NAMALWA (cell line): Measurements from ENCODE around the gene ASAP2.

Source experiments
- DNase-seq: peaks from one replicate; pipeline ENCODE4 v3.0.0-alpha.2; 2015; ENCODE audit warnings: low spot score

The ASAP2 gene

GRCh38 chr2:9430316-9431293 is 224.0 kb downstream of the ASAP2 start:
- DNase-seq, result no peak

DNA sequence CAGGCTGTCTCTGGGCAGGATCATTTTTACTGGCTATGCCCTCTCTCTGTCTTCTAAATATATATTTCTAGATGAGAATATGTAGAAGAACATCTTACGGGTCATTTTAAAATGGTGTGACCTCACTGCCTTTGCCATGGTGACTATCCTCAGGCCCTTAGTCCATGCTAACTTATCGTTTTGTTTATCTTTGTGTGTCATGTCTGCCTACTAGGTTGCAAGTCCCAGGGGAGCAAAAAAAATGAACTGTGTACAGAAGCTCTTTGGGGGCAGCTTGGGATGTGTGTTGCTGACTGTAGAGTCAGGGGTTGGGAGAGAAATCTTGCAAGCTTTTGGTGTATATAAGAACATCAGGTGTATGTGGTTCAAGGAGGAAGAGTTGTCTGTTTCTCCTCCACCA is 227.9 kb downstream of the ASAP2 start:
- no peak for DNase-seq

DNA sequence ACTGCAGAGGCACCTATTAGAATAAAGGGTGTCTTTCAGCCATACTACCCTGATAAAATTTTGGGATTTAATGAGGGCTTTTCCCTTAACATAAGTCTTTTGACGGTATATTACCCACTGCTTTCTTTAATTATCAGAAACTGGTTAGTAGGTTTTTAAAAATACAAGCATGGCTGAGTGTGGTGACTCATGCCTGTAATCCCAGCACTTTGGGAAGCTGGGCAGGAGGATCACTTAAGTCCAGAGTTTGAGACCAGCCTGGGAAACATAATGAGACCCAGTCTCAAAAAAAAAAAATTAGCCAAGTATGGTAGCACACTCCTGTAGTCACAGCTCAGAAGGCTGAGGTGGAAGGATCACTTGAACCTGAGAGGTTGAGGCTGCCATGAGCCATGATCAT is 232.9 kb downstream of the ASAP2 start:
- no peak for DNase-seq

- no peak for DNase-seq
These were observed 233.6 kb downstream of the ASAP2 start for GRCh38 chr2:9440058-9440727.

DNA sequence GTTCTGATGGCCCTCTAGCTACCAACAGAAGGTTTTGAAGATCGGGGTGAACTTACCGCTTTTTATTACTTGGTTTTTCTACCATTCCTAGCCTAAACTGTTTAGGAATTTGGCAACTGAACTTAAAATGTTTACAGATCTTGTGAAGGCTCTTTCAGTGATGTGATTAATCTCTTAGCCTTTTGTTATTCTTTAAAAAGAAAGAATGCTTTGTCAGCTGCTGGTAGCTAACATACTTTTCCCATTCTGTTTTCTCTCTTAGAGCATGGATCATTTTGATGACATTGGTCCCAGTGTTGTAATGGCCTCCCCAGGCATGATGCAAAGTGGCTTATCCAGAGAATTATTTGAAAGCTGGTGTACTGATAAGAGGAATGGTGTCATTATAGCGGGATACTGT is 234.9 kb downstream of the ASAP2 start:
- no peak for DNase-seq

DNA sequence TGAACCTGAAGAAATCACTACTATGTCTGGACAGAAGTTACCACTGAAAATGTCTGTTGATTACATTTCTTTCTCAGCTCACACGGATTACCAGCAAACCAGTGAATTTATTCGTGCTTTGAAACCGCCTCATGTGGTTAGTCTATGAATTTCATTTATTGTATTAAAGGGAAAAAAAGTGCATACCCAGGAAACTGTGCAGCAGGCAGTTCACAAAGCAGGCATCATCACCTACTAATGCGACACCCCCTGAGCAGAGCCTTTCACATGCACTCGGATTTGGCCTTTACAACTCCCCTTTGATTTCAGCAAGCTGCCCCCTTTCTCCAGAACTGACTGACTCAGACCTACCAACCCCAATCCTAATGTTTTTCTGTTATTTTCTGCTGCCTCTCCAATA is 236.9 kb downstream of the ASAP2 start:
- no peak for DNase-seq

- DNase-seq, result no peak
These were observed 238.5 kb downstream of the ASAP2 start for GRCh38 chr2:9445089-9445488.

GRCh38 chr2:9451231-9451630 is 244.6 kb downstream of the ASAP2 start:
- DNase-seq, result no peak
